Ishikawa (cell line): ENCODE data around the gene CETP.

ENCODE experiments used
- CEBPB ChIP-seq: IDR thresholded peaks from 2 replicates; pipeline ENCODE4 v1.6.1; 2012
- CREB1 ChIP-seq: IDR thresholded peaks from 2 replicates; pipeline ENCODE4 v1.6.1; 2012; ENCODE audit warnings: low read depth
- EGR1 ChIP-seq: IDR thresholded peaks from 2 replicates; pipeline ENCODE4 v1.6.1; 2012
- EP300 ChIP-seq: IDR thresholded peaks from 2 replicates; pipeline ENCODE4 v1.6.1; 2012; ENCODE audit warnings: borderline replicate concordance
- FOXM1 ChIP-seq: IDR thresholded peaks from 2 replicates; pipeline ENCODE4 v1.6.1; 2012; ENCODE audit warnings: low read depth, borderline replicate concordance
- MAX ChIP-seq: IDR thresholded peaks from 2 replicates; pipeline ENCODE4 v1.6.1; 2012
- NFIC ChIP-seq: IDR thresholded peaks from 2 replicates; pipeline ENCODE4 v1.6.1; 2012
- REST ChIP-seq: IDR thresholded peaks from 2 replicates; pipeline ENCODE4 v1.6.1; 2012; ENCODE audit warnings: low read depth, mild to moderate bottlenecking
- TAF1 ChIP-seq: IDR thresholded peaks from 2 replicates; pipeline ENCODE4 v1.6.1; 2012; ENCODE audit warnings: low read depth, mild to moderate bottlenecking
- TCF12 ChIP-seq: IDR thresholded peaks from 2 replicates; pipeline ENCODE4 v1.6.1; 2012; ENCODE audit warnings: low read depth
- TEAD4 ChIP-seq: IDR thresholded peaks from 2 replicates; pipeline ENCODE4 v1.6.1; 2012
- USF1 ChIP-seq: IDR thresholded peaks from 2 replicates; pipeline ENCODE4 v1.6.1; 2012
- YY1 ChIP-seq: IDR thresholded peaks from 2 replicates; pipeline ENCODE4 v1.6.1; 2012; ENCODE audit warnings: low read depth
- ZBTB7A ChIP-seq: IDR thresholded peaks from 2 replicates; pipeline ENCODE4 v1.6.1; 2012; ENCODE audit warnings: low read depth

CETP gene

GRCh38 chr16:57029161-57030160 is 67.7 kb downstream of the CETP start:
- no peak for TF ChIP-seq ZBTB7A
- no peak for TF ChIP-seq NFIC
- TF ChIP-seq TAF1 = no peak
- no peak for TF ChIP-seq YY1
- no peak for TF ChIP-seq CREB1
- TF ChIP-seq MAX = no peak
- TF ChIP-seq FOXM1 = no peak
- no peak for TF ChIP-seq REST
- TF ChIP-seq TCF12 = no peak

- TF ChIP-seq YY1 (no peak), REST (peak; percentile 69)
Observed at GRCh38 chr16:57030346-57030902, 68.7 kb downstream of the CETP start.

- TF ChIP-seq ZBTB7A (no peak), TCF12 (no peak), NFIC (no peak), FOXM1 (no peak), TEAD4 (no peak), REST (no peak), EGR1 (no peak), YY1 (no peak), EP300 (no peak), CREB1 (no peak), TAF1 (no peak), MAX (no peak), CEBPB (no peak)
Observed at GRCh38 chr16:57031156-57031555, 69.4 kb downstream of the CETP start.

- no peak for TF ChIP-seq ZBTB7A
- TF ChIP-seq USF1 = no peak
- no peak for TF ChIP-seq TAF1
- no peak for TF ChIP-seq EGR1
- TF ChIP-seq REST = no peak
- TF ChIP-seq EP300 = no peak
Observed at GRCh38 chr16:57032346-57032745, 70.6 kb downstream of the CETP start.
